SK-N-MC (cell line): ENCODE results near the gene MUC6.
"Not testable (repeated sequence)": the region's sequence is repeated elsewhere in the genome, so short reads cannot be mapped to it uniquely, and the experiment has no call there.

ENCODE experiments used
- DNase-seq: peaks from one replicate; pipeline ENCODE4 v3.0.0-alpha.2; 2011; ENCODE audit warnings: low read depth, low spot score
- H3K27ac ChIP-seq: fragments of 200-600 bp; sonication (generic); 2 replicates; pipeline ENCODE4 v1.5.1; 2016; ENCODE audit warnings: mixed run types
- H3K36me3 ChIP-seq: fragments of 200-600 bp; sonication (generic); 2 replicates; pipeline ENCODE4 v1.6.1; 2017; ENCODE audit warnings: antibody characterized with exemption, low read length, mixed read lengths; ENCODE audit not compliant: insufficient read depth
- H3K4me3 ChIP-seq: fragments of 200-600 bp; sonication (generic); 2 replicates; pipeline ENCODE4 v1.5.1; 2016
- H3K9ac ChIP-seq: fragments of 200-600 bp; sonication (generic); 2 replicates; pipeline ENCODE4 v1.8.0; 2017; ENCODE audit warnings: mixed run types, mixed read lengths; ENCODE audit not compliant: insufficient read length
- H3K9me3 ChIP-seq: fragments of 200-600 bp; sonication (generic); 2 replicates; pipeline ENCODE4 v1.6.1; 2017; ENCODE audit warnings: low read depth, mild to moderate bottlenecking, antibody characterized with exemption, low read length, moderate library complexity, mixed read lengths
- EZH2 ChIP-seq: fragments of 200-600 bp; sonication (generic); IDR thresholded peaks from one replicate; pipeline ENCODE4 v1.6.1; 2017; ENCODE audit warnings: antibody characterized with exemption
- FOXP2 ChIP-seq: optimal IDR thresholded peaks from 2 replicates; pipeline ENCODE3; 2011; ENCODE audit warnings: mild to moderate bottlenecking, moderate library complexity; ENCODE audit not compliant: insufficient read depth; ENCODE audit errors: extremely low read length, control extremely low read depth
- POLR2AphosphoS5 ChIP-seq: IDR thresholded peaks from 2 replicates; pipeline ENCODE4 v1.6.1; 2012; ENCODE audit warnings: mild to moderate bottlenecking, low read depth, low read length, borderline replicate concordance

The MUC6 gene

DNA sequence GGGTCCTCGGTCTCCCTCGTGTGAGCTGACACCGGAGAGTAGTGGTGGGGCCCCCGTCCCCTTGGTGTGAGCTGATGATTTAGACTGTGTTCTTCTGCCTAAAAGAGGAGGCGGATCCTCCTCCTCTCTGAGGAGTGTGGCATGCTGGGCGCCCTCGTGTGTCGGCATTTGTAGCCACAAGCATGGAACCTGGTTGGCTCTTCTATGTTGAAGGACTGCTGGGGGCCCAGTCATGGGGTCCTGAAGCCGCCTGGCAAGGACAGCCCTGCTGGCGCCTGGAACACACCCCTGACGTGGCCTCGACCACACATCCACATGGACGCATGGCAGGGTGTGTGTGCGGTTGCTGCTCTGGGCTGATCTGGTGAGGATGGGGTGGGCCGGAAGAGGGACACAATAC is 60.7 kb downstream of the MUC6 start:
- no peak overlapping the region for H3K9ac ChIP-seq

GRCh38 chr11:975376-975775 is 61.1 kb downstream of the MUC6 start:
- not testable (repeated sequence) for H3K9me3 ChIP-seq
- peaks cover 40% of the 10 kb centered on the region; the same call in 1 of the 2 replicates for H3K36me3 ChIP-seq

More for the DNA sequence above, 60.7 kb downstream of the MUC6 start:
- DNase-seq, result no peak
- no peak overlapping the region for H3K4me3 ChIP-seq
- TF ChIP-seq FOXP2, result no peak
- TF ChIP-seq POLR2AphosphoS5, result no peak
- TF ChIP-seq EZH2, result no peak
- H3K27ac ChIP-seq, result 0 out of 2 replicates have a peak overlapping the region, but pooled peaks have one; percentile 36
- peaks cover 36% of the 10 kb centered on the region; the same call in 1 of the 2 replicates for H3K36me3 ChIP-seq
- no peaks in the 10 kb centered on the region for H3K9me3 ChIP-seq

GRCh38 chr11:973237-973636 is 63.3 kb downstream of the MUC6 start:
- Histone ChIP-seq H3K36me3 (peaks cover 41% of the 10 kb centered on the region; the same call in 1 of the 2 replicates), H3K4me3 (no peak overlapping the region), H3K9me3 (no peaks in the 10 kb centered on the region), H3K9ac (no peak overlapping the region), H3K27ac (no peak overlapping the region)
- TF ChIP-seq FOXP2 (no peak), POLR2AphosphoS5 (no peak), EZH2 (no peak)
- DNase-seq, result no peak

More at GRCh38 chr11:975376-975775, 61.1 kb downstream of the MUC6 start:
- not testable (repeated sequence) for DNase-seq, H3K4me3 ChIP-seq, H3K27ac ChIP-seq, H3K9ac ChIP-seq

DNA sequence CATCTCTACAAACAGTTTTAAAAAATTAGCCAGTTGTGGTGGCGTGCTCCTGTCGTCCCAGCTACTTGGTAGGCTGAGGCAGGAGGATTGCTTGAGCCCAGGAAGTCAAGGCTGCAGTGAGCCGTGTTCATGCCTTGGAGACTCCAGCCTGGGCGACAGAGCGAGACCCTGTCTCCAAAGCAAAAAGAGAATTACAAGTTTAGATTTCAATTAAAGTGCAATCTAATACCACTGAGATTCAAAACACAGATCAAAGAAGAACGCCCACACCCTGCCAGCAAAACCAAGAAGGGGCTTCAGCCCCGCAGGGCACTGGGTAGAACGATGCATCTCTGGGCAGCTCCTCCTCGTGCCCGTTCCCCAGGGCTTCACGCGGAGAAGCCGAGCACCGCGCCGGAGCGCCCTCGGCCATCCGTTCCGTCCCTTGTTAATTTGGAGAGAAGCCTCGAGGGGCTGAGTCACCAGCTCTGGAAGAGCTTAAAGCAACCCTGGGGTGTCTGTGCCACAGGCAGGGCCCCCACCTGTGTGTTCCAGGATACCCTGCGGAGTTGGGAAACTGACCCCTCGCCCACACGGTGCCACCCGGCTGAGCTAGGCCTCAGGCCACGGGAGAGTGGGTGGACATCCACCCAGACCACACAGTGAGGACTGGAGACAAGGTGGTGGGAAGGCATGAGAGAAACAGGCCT is 63.9 kb downstream of the MUC6 start:
- TF ChIP-seq EZH2, result no peak
- no peak for TF ChIP-seq FOXP2
- TF ChIP-seq POLR2AphosphoS5, result no peak
- Histone ChIP-seq H3K36me3 (peaks cover 39% of the 10 kb centered on the region; the same call in 1 of the 2 replicates), H3K9ac (no peak overlapping the region), H3K4me3 (no peak overlapping the region), H3K9me3 (no peaks in the 10 kb centered on the region), H3K27ac (no peak overlapping the region)
- DNase-seq, result no peak

GRCh38 chr11:971731-972365 is 64.7 kb downstream of the MUC6 start:
- Histone ChIP-seq H3K36me3 (peaks cover 34% of the 10 kb centered on the region; the same call in 1 of the 2 replicates), H3K9me3 (no peaks in the 10 kb centered on the region), H3K4me3 (no peak overlapping the region), H3K27ac (no peak overlapping the region), H3K9ac (no peak overlapping the region)
- TF ChIP-seq FOXP2, result no peak
- no peak for TF ChIP-seq EZH2
- TF ChIP-seq POLR2AphosphoS5, result no peak
- no peak for DNase-seq

GRCh38 chr11:971092-971690 is 65.3 kb downstream of the MUC6 start:
- no peaks in the 10 kb centered on the region for H3K9me3 ChIP-seq
- no peak overlapping the region for H3K4me3 ChIP-seq
- H3K27ac ChIP-seq, result no peak overlapping the region
- H3K9ac ChIP-seq, result no peak overlapping the region
- DNase-seq, result no peak
- peaks cover 32% of the 10 kb centered on the region; the same call in 1 of the 2 replicates for H3K36me3 ChIP-seq
- no peak for TF ChIP-seq EZH2
- no peak for TF ChIP-seq POLR2AphosphoS5
- no peak for TF ChIP-seq FOXP2

- Histone ChIP-seq H3K4me3 (no peak overlapping the region), H3K27ac (no peak overlapping the region), H3K9me3 (no peaks in the 10 kb centered on the region), H3K9ac (no peak overlapping the region), H3K36me3 (peaks cover 34% of the 10 kb centered on the region; the same call in 1 of the 2 replicates)
- TF ChIP-seq EZH2, result no peak
- no peak for DNase-seq
Observed at GRCh38 chr11:970319-970871, 66.1 kb downstream of the MUC6 start.

DNA sequence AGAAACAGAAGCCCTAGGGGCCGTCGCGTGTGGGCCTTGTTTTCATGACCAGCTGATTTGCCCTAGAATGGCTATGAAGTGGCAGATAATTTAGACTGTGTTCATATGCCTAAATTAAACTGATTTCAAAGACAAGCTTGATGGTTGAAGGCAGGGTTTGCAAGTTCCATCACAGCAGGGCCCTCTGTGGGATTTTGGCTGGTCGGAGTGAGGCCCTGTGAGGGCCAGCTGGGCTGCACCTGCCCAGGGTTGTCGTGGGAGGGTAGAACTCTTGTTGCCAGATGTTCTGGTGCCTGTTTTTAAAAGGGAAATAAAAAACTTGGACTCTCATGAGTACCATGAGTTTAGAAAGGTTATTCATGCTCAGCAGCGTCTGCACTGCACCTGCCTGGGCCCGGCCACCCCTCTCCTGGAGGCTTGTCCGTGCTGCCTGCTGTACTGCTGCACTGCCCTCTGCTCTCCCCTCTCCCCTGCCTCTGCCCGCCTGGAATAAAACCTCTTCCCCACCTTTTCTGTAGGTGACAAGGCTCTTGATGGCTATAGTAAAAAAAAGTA is 66.8 kb downstream of the MUC6 start:
- Histone ChIP-seq H3K27ac (no peak overlapping the region), H3K9ac (no peak overlapping the region), H3K36me3 (peaks cover 34% of the 10 kb centered on the region; the same call in 1 of the 2 replicates), H3K4me3 (no peak overlapping the region), H3K9me3 (no peaks in the 10 kb centered on the region)
- no peak for DNase-seq
- TF ChIP-seq EZH2 (no peak), POLR2AphosphoS5 (no peak), FOXP2 (no peak)
